SW 1271 (cell line): ENCODE results near the gene MAP7D1.
"Not testable (repeated sequence)": the region's sequence is repeated elsewhere in the genome, so short reads cannot be mapped to it uniquely, and the experiment has no call there.

Source experiments
- DNase-seq, 2 experiments: peaks; one replicate each; lab custom pipeline; 2025; lab: John Stamatoyannopoulos, UW

The MAP7D1 gene

GRCh38 chr1:36203554-36204346, 47.8 kb downstream of the MAP7D1 start:
- DNase-seq = no peak

DNA sequence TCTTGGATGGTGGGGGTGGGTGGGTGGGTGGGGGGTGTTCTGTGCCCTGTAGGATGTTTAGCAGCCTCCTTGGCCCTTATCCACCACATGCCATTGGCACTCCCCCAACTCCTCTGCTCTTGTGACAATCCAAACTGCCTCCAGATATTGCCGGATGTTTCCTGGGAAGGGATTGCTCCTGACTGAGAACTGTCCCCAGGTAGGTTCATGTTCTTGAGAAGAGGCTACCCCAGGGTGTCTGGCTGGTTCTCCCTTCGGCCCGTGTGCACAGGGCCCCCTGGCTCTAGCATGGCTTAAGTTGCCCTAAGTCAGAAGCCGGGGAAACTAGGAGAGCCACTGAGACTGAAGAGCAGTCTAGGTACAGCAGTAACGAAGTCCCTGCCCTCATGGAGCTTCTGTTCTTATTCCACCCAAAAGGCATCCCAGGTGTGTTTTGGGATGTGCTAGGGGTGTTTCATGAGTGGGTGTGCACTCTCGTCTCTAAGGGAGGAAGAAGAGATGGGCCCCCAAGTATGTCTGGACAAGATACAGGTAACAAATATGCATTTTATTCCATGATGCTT, 48.5 kb downstream of the MAP7D1 start:
- DNase-seq = no peak

DNA sequence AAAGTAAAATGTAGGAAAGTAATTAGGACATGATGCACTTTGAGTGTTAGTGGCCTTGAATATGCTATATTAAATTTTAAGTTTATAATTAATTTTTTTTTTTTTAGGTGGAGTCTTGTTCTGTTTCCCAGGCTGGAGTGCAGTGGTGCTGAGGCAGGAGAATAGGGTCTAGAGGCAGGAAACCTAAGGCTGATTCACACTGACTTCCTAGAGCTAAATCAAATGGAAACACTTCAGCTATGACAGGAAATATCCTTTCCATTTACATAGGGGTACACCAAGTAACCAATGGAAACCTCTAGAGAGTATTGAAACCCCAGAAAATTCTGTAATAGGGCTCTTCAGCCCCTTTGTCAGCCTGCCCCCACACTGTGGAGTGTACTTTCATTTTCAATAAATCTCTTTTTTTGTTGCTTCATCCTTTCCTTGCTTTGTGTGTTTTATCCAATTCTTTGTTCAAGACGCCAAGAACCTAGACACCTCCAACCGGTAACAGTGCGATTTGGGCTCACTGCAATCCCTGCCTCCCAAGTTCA, 50.4 kb downstream of the MAP7D1 start:
- DNase-seq = no peak

DNA sequence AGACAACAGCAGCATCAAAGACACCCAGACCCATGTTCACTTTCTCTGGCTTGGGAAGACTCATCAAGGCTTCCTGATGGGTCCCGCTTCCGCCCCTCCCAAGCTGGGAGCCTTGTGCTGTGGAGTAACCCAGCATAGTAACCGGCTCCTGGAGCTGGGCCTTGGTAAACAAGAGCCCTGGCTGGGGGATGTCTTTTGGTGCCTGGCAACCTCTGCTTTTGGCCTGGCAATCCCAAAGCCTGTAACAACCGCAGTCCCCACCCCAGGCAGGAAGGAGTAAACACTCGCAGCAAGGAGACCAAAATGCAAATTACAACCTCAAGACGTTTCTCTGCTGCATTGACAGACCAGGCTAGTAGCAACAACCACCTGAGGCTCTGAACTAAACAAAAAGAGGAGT, 51.4 kb downstream of the MAP7D1 start:
- no peak for DNase-seq

GRCh38 chr1:36208978-36209703, 53.2 kb downstream of the MAP7D1 start:
- no peak for DNase-seq

GRCh38 chr1:36211307-36211706, 55.3 kb downstream of the MAP7D1 start:
- DNase-seq = no peak

DNA sequence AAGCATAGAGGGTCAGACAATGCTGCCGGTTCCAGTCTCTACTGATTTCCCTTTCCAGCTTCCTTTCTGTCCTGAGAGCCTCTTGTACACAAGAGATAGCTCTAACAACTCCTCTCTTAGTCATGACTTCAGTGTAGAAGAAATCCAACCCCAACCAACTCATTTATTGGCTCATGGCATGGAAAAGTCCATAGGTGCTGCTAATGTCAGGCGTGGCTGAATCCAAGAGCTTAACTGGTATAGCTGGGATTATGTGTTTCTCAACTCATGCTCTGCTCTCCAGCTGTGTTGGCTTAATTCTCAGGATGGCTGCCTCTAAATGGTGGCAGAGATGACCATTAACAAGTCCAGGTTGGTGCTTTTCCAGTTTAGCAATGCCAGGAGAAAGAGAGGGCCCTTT, 55.9 kb downstream of the MAP7D1 start:
- DNase-seq = no peak

GRCh38 chr1:36212782-36213181, 56.8 kb downstream of the MAP7D1 start:
- DNase-seq = no peak

GRCh38 chr1:36217670-36218069, 61.7 kb downstream of the MAP7D1 start:
- peak in 1 of 2 experiments; percentile 13 for DNase-seq

DNA sequence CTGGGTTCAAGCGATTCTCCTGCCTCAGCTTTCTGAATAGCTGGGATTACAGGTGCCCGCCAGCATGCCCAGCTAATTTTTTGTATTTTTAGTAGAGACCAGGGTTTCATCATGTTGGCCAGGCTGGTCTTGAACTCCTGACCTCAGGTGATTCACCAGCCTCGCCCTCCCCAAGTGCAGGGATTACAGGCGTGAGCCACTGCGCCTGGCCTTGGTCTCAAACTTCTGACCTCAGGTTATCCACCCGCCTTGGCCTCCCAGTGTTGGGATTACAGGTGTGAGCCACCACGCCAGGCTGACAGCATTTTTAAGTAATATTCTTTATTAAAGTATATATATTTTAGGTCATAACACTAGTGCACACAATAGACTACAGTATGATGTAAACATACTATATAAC, 65.9 kb downstream of the MAP7D1 start:
- DNase-seq = not testable (repeated sequence)

GRCh38 chr1:36222481-36223380, 66.8 kb downstream of the MAP7D1 start:
- no peak for DNase-seq

- DNase-seq = peak; percentile 9 to 30
These were observed 67.5 kb downstream of the MAP7D1 start for GRCh38 chr1:36223381-36223995.

GRCh38 chr1:36223996-36224536, 68.1 kb downstream of the MAP7D1 start, which contains the start of gene THRAP3:
TSS of gene THRAP3 (plus strand) at chr1:36224443. CDS start at chr1:36282564, 58,121 bp downstream.
- peak; percentile 93 to 97 for DNase-seq

- peak; percentile 47 to 81 for DNase-seq
These were observed 68.8 kb downstream of the MAP7D1 start for GRCh38 chr1:36224537-36225282.

- no peak for DNase-seq
These were observed 69.4 kb downstream of the MAP7D1 start for GRCh38 chr1:36225283-36225899.

DNA sequence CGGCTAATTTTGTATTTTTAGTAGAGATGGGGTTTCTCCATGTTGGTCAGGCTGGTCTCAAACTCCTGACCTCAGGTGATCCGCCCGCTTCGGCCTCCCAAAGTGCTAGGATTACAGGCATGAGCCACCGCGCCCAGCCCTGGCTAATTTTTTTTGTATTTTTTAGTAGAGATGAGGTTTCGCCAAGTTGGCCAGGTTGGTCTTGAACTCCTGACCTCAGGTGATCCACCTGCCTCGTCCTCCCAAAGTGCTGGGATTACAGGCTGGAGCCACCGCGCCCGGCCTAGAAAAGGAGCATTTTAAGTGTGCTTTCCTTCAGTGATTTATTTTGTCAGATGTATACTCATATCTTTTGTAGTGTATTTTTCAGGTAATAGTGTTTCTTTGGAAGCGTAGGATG, 74.3 kb downstream of the MAP7D1 start:
- not testable (repeated sequence) for DNase-seq
